OCI-LY1 (cell line): ENCODE data around the gene DOCK4.

ENCODE experiments used
- H2AFZ ChIP-seq: fragments of 200-600 bp; sonication (generic), shearing (Covaris generic); 2 replicates; pipeline ENCODE4 v1.6.0; 2014; ENCODE audit warnings: antibody characterized with exemption, mild to moderate bottlenecking, low read length
- H3F3A ChIP-seq: fragments of 200-600 bp; sonication (generic), shearing (Covaris generic); 2 replicates; pipeline ENCODE4 v1.6.0; 2014; ENCODE audit warnings: mild to moderate bottlenecking, antibody characterized with exemption, low read length, moderate library complexity; ENCODE audit not compliant: insufficient read depth
- H3K27ac ChIP-seq: fragments of 200-600 bp; sonication (generic); 2 replicates; pipeline ENCODE4 v1.5.1; 2014; ENCODE audit warnings: low read length, mixed run types, mild to moderate bottlenecking, low read depth; ENCODE audit not compliant: poor library complexity, severe bottlenecking
- H3K27me3 ChIP-seq: fragments of 200-600 bp; sonication (generic); 2 replicates; pipeline ENCODE4 v1.6.0; 2014; ENCODE audit warnings: antibody characterized with exemption, mild to moderate bottlenecking, low read length, moderate library complexity; ENCODE audit not compliant: insufficient read depth
- H3K36me3 ChIP-seq: fragments of 200-600 bp; sonication (generic); 2 replicates; pipeline ENCODE4 v1.6.1; 2014; ENCODE audit warnings: mild to moderate bottlenecking, antibody characterized with exemption, low read length, moderate library complexity, mixed read lengths; ENCODE audit not compliant: insufficient read depth
- H3K4me1 ChIP-seq: fragments of 200-600 bp; sonication (generic); 2 replicates; pipeline ENCODE4 v1.5.1; 2014; ENCODE audit warnings: mild to moderate bottlenecking, low read length, moderate library complexity; ENCODE audit not compliant: insufficient read depth, severe bottlenecking
- H3K4me2 ChIP-seq: fragments of 200-600 bp; sonication (generic), shearing (Covaris generic); 2 replicates; pipeline ENCODE4 v1.6.1; 2014; ENCODE audit warnings: low read length
- H3K4me3 ChIP-seq: fragments of 200-600 bp; sonication (generic); 2 replicates; pipeline ENCODE4 v1.5.1; 2014; ENCODE audit warnings: low read length, low read depth, mild to moderate bottlenecking, mixed read lengths; ENCODE audit not compliant: poor library complexity, severe bottlenecking
- H3K79me2 ChIP-seq: fragments of 200-600 bp; shearing (Covaris generic); 2 replicates; pipeline ENCODE4 v1.6.1; 2016; ENCODE audit warnings: mixed run types, low read length, mixed read lengths; ENCODE audit not compliant: insufficient read depth
- H3K9ac ChIP-seq: fragments of 200-600 bp; sonication (generic), shearing (Covaris generic); 2 replicates; pipeline ENCODE4 v1.6.1; 2014; ENCODE audit warnings: mild to moderate bottlenecking, low read length, mixed read lengths
- H3K9me2 ChIP-seq: fragments of 200-600 bp; sonication (generic), shearing (Covaris generic); 2 replicates; pipeline ENCODE4 v1.6.1; 2014; ENCODE audit warnings: low read depth, mild to moderate bottlenecking, low read length, mixed read lengths
- H3K9me3 ChIP-seq: fragments of 200-600 bp; shearing (Covaris generic); 2 replicates; pipeline ENCODE4 v1.6.1; 2014; ENCODE audit warnings: low read length, mixed read lengths
- H4K20me1 ChIP-seq: fragments of 200-600 bp; sonication (generic), shearing (Covaris generic); 2 replicates; pipeline ENCODE4 v1.6.0; 2016; ENCODE audit warnings: mild to moderate bottlenecking, low read length; ENCODE audit not compliant: insufficient read depth
- EZH2 ChIP-seq: fragments of 200-600 bp; sonication (generic), shearing (Covaris generic); IDR thresholded peaks from 2 replicates; pipeline ENCODE4 v1.8.0; 2017; ENCODE audit warnings: borderline replicate concordance, mixed run types, mild to moderate bottlenecking, antibody characterized with exemption, low read length, moderate library complexity, mixed read lengths
- TF ChIP-seq, protein P1 (sequence below): fragments of 200-600 bp; sonication (generic), shearing (Covaris generic); IDR thresholded peaks from 2 replicates; pipeline ENCODE4 v1.5.1; 2017; ENCODE audit warnings: mild to moderate bottlenecking, antibody characterized with exemption, low read length, moderate library complexity, mixed read lengths

DOCK4 gene

DNA sequence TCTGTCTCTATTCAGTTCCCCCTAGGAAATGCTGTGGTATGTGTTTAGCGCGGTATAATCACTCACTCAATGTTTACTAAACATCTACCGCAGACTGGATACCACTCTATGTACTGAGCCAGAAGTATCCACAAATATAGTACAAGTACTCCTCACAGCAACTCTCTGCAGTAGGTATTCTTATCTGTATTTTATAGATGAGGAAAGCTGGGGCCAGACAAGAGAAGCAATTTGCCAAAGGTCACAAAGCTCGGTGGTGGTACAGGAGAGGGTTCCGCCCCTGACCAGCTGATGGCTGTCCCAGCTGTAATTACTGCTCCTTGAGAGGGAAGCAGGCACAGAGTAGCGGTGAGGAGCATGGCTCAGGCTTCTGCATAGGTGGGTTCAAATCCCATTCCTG is 184.1 kb downstream of the DOCK4 start:
- Histone ChIP-seq H3K9ac (no peak overlapping the region), H3F3A (no peaks in the 10 kb centered on the region), H3K27me3 (no peaks in the 10 kb centered on the region), H3K4me2 (no peak overlapping the region), H3K9me2 (no peaks in the 10 kb centered on the region), H2AFZ (no peak overlapping the region), H3K9me3 (no peaks in the 10 kb centered on the region), H4K20me1 (no peaks in the 10 kb centered on the region), H3K4me1 (no peaks in the 10 kb centered on the region), H3K79me2 (no peaks in the 10 kb centered on the region), H3K4me3 (no peak overlapping the region), H3K27ac (no peak overlapping the region), H3K36me3 (no peaks in the 10 kb centered on the region)
- TF ChIP-seq, protein P1, sequence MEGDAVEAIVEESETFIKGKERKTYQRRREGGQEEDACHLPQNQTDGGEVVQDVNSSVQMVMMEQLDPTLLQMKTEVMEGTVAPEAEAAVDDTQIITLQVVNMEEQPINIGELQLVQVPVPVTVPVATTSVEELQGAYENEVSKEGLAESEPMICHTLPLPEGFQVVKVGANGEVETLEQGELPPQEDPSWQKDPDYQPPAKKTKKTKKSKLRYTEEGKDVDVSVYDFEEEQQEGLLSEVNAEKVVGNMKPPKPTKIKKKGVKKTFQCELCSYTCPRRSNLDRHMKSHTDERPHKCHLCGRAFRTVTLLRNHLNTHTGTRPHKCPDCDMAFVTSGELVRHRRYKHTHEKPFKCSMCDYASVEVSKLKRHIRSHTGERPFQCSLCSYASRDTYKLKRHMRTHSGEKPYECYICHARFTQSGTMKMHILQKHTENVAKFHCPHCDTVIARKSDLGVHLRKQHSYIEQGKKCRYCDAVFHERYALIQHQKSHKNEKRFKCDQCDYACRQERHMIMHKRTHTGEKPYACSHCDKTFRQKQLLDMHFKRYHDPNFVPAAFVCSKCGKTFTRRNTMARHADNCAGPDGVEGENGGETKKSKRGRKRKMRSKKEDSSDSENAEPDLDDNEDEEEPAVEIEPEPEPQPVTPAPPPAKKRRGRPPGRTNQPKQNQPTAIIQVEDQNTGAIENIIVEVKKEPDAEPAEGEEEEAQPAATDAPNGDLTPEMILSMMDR = no peak
- no peak for TF ChIP-seq EZH2

DNA sequence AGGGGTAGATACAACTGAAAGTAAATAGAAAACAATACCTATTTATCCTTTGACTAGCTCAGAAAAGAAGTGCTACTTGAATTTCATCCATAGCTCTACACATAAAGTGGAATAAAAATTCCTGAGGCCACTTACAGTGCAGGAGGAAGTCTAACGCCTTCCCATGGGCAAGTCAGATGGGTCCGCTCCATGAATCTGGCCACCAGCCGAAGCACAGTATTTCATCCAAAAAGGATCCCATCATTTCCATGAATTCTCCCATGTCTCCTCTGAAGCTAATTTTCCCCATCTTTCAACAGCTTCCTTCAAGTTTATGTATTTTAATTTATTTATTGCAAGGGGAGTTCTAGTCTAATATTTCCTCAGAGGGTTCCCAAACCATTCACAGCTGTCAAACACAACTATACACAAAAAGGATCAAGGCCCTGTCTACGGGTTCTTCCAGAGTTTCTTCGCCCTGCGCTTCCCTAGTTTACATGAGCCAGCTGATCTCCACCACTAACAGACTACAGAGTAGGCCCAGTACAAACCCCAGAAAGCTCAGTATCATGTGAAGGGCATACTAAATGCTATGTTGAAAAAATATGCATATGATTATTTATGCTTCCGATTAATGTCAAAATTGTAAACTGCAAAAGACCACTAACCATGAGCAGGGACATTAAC is 184.7 kb downstream of the DOCK4 start:
- TF ChIP-seq, protein P1 = no peak
- TF ChIP-seq EZH2 = no peak
- Histone ChIP-seq H3K27ac (no peak overlapping the region), H3K36me3 (no peaks in the 10 kb centered on the region), H3K9ac (no peak overlapping the region), H3K4me3 (no peak overlapping the region), H3K9me3 (no peaks in the 10 kb centered on the region), H3F3A (no peaks in the 10 kb centered on the region), H4K20me1 (no peaks in the 10 kb centered on the region), H3K27me3 (no peaks in the 10 kb centered on the region), H2AFZ (no peak overlapping the region), H3K79me2 (no peaks in the 10 kb centered on the region), H3K4me2 (no peak overlapping the region), H3K4me1 (no peaks in the 10 kb centered on the region), H3K9me2 (no peaks in the 10 kb centered on the region)

DNA sequence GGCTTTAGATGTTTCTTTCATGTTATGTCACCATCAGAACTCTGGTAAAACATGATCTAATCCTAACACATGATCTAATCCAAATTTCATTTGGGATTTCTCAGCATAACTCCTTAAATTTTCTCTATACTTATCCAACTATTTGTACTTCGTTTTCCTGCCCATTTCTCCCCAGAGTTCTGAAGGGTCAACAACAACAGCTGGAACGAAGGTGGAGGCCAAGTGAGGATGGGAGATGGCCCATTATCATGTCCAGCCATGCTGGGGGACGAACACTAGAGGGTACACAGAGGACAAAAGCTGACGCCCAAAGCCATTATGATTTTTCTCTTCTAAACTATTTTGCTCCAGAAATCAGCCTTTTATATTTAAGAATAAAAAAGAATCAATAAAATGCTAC is 185.4 kb downstream of the DOCK4 start:
- Histone ChIP-seq H3K4me3 (no peak overlapping the region), H3K4me1 (no peaks in the 10 kb centered on the region), H3K27ac (no peak overlapping the region), H4K20me1 (no peaks in the 10 kb centered on the region), H3K9me3 (no peaks in the 10 kb centered on the region), H3K27me3 (no peaks in the 10 kb centered on the region), H2AFZ (no peak overlapping the region), H3K79me2 (no peaks in the 10 kb centered on the region), H3K36me3 (no peaks in the 10 kb centered on the region), H3K9ac (no peak overlapping the region), H3K4me2 (no peak overlapping the region), H3K9me2 (no peaks in the 10 kb centered on the region), H3F3A (no peaks in the 10 kb centered on the region)
- TF ChIP-seq EZH2 = no peak
- TF ChIP-seq, protein P1 = no peak
